Liver (tissue), 2 donors: Measurements from ENCODE around the gene KCNJ5.

ENCODE experiments used
- TF ChIP-seq, protein P1 (sequence below): fragments of 150-350 bp; IDR thresholded peaks from 2 replicates; pipeline ENCODE4 v1.5.1; 2017; ENCODE audit warnings: improper control_type of control experiment, low read depth, low read length; ENCODE audit not compliant: missing input control
- TF ChIP-seq, protein P2 (sequence below): IDR thresholded peaks from 2 replicates; pipeline ENCODE4 v1.6.1; 2016; ENCODE audit warnings: antibody characterized with exemption
- donor health status: healthy.

DNA sequence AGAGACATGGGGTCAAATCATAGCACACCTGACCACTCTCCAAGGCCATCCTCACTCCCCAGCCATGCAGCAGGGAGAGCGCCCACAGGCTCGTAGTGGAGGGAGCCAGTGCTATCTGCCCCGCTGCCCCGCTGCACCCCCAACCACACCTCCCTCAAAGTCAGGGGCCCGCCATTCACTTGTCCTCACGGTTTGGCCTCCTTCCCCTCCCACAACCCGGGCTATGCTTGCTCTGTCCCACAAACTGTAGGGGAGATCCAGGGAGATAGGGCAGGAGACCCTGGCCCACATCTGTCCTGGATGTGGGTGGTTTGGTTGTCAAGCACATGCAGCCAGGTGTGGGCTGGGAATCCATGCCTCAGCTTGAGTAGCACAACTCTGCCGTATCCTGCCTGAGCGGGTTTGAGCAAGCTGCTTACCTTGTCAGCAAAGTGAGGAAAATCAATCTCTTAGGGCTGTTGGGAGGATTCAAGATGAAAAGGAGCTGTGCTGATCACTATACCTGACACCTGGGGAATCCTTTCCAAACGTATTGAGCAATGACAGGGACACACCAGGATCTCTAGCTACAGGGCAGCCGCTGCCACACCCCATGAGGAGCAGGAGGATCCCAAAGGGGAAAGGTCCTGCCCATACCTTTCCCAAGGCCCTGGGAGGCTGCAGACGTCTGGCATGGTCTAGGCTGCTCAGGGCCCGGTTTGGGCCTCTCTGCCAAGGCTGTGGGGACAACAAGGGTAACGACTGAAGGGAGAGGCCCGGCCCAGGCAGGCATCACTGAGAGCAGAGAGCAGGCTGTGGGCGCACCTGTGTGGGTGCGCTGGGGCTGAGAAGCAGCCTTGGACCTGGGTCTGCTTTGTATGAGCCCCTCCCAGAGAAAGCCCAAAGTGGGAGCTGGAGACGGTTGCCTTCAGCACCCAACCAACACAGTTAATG is 23.3 kb downstream of the KCNJ5 start:
- TF ChIP-seq, protein P1, sequence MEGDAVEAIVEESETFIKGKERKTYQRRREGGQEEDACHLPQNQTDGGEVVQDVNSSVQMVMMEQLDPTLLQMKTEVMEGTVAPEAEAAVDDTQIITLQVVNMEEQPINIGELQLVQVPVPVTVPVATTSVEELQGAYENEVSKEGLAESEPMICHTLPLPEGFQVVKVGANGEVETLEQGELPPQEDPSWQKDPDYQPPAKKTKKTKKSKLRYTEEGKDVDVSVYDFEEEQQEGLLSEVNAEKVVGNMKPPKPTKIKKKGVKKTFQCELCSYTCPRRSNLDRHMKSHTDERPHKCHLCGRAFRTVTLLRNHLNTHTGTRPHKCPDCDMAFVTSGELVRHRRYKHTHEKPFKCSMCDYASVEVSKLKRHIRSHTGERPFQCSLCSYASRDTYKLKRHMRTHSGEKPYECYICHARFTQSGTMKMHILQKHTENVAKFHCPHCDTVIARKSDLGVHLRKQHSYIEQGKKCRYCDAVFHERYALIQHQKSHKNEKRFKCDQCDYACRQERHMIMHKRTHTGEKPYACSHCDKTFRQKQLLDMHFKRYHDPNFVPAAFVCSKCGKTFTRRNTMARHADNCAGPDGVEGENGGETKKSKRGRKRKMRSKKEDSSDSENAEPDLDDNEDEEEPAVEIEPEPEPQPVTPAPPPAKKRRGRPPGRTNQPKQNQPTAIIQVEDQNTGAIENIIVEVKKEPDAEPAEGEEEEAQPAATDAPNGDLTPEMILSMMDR = no peak
- TF ChIP-seq, protein P2, sequence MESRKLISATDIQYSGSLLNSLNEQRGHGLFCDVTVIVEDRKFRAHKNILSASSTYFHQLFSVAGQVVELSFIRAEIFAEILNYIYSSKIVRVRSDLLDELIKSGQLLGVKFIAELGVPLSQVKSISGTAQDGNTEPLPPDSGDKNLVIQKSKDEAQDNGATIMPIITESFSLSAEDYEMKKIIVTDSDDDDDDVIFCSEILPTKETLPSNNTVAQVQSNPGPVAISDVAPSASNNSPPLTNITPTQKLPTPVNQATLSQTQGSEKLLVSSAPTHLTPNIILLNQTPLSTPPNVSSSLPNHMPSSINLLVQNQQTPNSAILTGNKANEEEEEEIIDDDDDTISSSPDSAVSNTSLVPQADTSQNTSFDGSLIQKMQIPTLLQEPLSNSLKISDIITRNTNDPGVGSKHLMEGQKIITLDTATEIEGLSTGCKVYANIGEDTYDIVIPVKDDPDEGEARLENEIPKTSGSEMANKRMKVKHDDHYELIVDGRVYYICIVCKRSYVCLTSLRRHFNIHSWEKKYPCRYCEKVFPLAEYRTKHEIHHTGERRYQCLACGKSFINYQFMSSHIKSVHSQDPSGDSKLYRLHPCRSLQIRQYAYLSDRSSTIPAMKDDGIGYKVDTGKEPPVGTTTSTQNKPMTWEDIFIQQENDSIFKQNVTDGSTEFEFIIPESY = no peak
